Measurements from ENCODE around the gene TRPC4. TPM values are rescaled to one million over a fixed set of nuclear protein-coding genes. Genes with fewer than 3 reads are reported as not detected.

Gene TRPC4
- total RNA-seq, 2 experiments from 2014 or later, result not detected

DNA sequence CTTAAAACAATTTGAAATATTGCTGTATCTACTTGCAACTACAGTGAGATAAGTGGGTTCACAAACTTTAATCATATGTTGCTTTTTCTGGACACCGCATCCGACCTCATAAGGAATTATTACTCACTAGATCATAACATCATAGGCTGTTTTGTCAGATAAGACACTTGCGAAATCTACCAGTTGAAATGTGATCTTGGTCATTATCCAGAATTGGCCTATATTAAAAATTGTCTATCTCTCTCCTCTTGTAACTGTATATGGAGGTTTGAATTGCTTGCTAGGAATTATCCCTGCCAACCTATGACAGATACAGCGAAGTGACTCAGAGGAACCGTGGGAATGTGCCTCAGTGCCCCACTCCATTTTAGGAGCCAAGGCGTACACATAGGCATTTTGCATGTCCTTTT, 154.0 kb downstream of the TRPC4 start:
- no peak for DNase-seq
- Mint-ChIP-seq H3K27ac (no peak overlapping the region), H3K4me3 (no peak overlapping the region), H3K36me3 (no peaks in the 10 kb centered on the region), H3K9me3 (no peaks in the 10 kb centered on the region), H3K27me3 (no peaks in the 10 kb centered on the region), H3K4me1 (no peaks in the 10 kb centered on the region)

DNA sequence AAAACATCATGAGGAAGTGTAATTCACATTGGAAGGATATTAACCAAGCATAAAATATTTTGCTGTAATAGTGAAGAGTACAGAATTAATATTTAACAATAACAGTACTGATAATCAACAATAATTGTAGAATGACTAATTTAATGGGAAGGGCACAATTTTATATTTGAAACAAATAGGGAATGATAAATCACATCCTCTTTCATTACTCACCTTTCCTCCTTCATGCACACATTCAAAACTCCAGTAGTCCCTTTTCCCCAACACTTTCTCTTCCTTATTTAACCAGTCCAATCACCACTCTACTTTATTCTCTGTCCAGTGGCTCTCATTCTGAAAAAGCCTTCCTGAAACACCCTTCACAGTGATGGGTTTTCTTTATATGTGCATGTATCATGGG, 160.3 kb downstream of the TRPC4 start:
- Mint-ChIP-seq H3K9me3 (no peaks in the 10 kb centered on the region), H3K36me3 (no peaks in the 10 kb centered on the region), H3K27me3 (no peaks in the 10 kb centered on the region), H3K4me3 (no peak overlapping the region), H3K4me1 (no peaks in the 10 kb centered on the region), H3K27ac (no peak overlapping the region)
- no peak for DNase-seq

DNA sequence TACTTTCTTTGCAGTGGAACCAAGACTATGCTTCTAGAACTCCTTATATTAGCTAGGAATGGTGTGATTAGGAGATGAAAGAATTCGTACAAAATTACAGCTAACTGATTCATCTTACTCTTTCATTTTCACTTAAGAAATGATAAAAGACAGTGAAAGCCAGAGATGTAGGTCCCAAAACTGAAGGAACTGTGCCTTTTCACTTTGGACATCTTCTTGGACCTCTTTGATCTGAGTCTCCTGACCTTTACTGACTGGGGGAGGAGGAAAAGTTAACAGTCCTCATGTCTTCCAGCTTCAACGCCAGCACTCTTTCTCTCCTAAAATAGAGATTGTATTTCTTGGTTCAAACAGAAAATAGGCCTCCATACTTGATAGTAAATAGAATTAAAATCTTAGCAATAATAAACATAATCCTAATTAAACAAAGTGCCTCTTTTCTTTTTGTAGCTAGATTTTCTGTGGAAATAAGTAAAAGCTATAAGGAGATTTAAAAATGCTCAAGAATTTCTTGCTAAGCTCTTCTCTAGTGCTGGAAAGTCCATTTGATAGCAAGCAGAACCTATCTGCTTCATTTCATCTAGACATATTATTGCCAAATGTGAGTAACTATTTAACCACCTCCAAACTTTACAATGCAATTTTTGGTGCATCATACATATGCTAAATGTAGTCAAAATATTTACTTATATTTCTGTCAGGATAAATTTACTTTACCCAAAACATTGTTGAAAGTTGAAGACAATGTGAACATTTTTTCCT, 161.7 kb downstream of the TRPC4 start:
- no peak overlapping the region for H3K4me3 Mint-ChIP-seq
- H3K4me1 Mint-ChIP-seq, result no peaks in the 10 kb centered on the region
- H3K27ac Mint-ChIP-seq, result no peak overlapping the region
- no peaks in the 10 kb centered on the region for H3K27me3 Mint-ChIP-seq
- no peak for DNase-seq
- no peaks in the 10 kb centered on the region for H3K36me3 Mint-ChIP-seq
- no peaks in the 10 kb centered on the region for H3K9me3 Mint-ChIP-seq

DNA sequence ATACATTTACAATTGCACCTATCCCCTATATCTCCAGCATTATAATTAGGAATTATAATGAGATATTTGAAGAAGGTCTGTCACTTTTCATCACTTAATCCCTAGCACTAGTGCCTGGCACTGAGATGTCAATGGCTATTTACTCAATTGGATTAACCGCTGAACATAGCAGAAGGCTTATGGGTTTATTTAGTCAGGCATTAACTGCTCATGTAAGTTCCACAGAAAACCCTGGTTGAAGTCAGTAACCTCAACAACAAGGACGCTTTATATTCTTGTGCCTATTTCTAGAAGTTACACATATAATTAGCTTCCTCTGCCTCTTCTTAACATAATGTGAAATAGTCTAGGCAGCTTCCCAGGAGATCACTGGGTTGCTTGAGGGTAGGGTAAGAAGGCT, 163.5 kb downstream of the TRPC4 start:
- no peaks in the 10 kb centered on the region for H3K27me3 Mint-ChIP-seq
- DNase-seq, result no peak
- H3K4me3 Mint-ChIP-seq, result no peak overlapping the region
- no peaks in the 10 kb centered on the region for H3K4me1 Mint-ChIP-seq
- no peak overlapping the region for H3K27ac Mint-ChIP-seq
- no peaks in the 10 kb centered on the region for H3K36me3 Mint-ChIP-seq
- H3K9me3 Mint-ChIP-seq, result no peaks in the 10 kb centered on the region

DNA sequence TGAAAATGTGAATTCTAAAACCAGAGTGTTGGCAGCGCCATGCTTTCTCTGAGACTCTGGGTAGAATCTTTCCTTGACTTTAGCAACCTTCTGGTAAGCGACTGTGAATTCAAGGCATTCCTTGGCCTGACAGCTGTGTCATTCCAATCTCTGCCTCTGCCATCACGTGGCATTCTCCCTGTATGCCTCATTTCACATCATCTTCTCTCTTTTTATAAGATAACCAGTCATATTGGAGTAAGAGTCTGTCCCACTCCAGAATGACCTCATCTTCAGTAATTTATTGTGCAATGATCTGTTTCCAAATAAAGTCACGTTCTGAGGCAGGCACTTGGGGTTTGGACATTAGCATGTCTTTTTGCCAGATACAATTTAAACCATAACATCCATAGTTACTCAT, 167.6 kb downstream of the TRPC4 start:
- Mint-ChIP-seq H3K27me3 (no peaks in the 10 kb centered on the region), H3K27ac (no peak overlapping the region), H3K4me1 (no peaks in the 10 kb centered on the region), H3K36me3 (no peaks in the 10 kb centered on the region), H3K4me3 (no peak overlapping the region), H3K9me3 (no peaks in the 10 kb centered on the region)
- no peak for DNase-seq

DNA sequence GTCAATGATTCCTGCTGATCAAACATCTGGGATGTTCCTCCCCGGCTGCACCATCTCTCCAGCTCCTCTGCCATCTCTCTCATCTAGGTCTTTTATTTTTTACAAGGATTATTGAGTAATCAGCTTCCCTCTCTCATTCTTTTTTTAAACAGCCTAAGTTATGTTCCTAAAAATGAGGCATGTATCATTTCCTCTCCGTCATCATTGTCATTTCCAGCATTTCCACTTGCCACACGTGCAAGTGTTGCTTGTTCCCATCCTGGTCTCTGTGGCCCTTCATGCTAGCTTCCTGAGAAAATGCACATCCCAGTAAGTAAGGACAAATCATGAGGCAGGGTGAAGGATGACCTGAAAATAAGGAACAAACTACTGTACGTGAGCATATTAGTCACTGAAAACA, 168.3 kb downstream of the TRPC4 start:
- no peaks in the 10 kb centered on the region for H3K9me3 Mint-ChIP-seq
- no peak overlapping the region for H3K27ac Mint-ChIP-seq
- H3K36me3 Mint-ChIP-seq, result no peaks in the 10 kb centered on the region
- no peak for DNase-seq
- H3K4me1 Mint-ChIP-seq, result no peaks in the 10 kb centered on the region
- no peaks in the 10 kb centered on the region for H3K27me3 Mint-ChIP-seq
- no peak overlapping the region for H3K4me3 Mint-ChIP-seq

DNA sequence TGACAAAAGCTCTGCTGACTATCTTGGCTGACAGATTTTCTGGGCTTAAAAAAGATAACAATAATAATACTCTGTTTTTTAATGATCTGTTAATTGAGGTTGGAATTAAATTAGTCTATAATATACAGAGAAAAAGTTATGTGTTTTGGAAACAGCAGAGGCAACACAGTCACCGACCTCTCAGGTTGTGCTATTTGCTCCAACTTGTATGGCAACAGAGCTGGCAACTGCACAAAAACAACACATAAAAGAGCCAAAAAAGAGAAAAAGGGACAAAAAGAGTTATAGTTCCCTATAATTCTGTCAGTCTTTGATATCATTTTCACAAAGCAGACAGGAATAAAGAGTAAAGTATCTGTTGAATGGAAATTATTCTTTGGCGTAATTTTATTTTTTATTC, 168.7 kb downstream of the TRPC4 start:
- Mint-ChIP-seq H3K4me1 (no peaks in the 10 kb centered on the region), H3K9me3 (no peaks in the 10 kb centered on the region), H3K27ac (no peak overlapping the region), H3K4me3 (no peak overlapping the region), H3K27me3 (no peaks in the 10 kb centered on the region), H3K36me3 (no peaks in the 10 kb centered on the region)
- DNase-seq, result no peak

DNA sequence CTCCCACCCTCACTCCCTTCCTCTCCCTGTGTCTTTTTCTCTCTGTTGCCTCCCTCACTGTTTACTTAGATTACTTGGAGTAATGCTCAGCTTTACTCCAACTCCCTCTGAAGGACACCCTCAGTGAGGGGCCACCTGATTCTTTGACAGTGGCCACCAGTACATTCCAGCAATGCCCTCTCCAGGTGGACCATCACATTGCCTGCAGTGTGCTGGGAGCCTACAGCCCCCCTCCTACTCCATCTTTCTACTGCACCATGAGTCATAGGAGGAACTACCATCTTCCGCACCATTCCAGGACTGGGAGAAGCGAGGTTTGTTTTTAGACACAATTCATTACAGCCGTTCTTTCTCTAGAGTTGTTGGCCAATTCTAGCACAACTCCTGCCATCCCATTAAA, 174.4 kb downstream of the TRPC4 start:
- no peak overlapping the region for H3K27ac Mint-ChIP-seq
- no peaks in the 10 kb centered on the region for H3K9me3 Mint-ChIP-seq
- no peaks in the 10 kb centered on the region for H3K27me3 Mint-ChIP-seq
- H3K4me3 Mint-ChIP-seq, result no peak overlapping the region
- DNase-seq, result no peak
- no peaks in the 10 kb centered on the region for H3K4me1 Mint-ChIP-seq
- no peaks in the 10 kb centered on the region for H3K36me3 Mint-ChIP-seq

DNA sequence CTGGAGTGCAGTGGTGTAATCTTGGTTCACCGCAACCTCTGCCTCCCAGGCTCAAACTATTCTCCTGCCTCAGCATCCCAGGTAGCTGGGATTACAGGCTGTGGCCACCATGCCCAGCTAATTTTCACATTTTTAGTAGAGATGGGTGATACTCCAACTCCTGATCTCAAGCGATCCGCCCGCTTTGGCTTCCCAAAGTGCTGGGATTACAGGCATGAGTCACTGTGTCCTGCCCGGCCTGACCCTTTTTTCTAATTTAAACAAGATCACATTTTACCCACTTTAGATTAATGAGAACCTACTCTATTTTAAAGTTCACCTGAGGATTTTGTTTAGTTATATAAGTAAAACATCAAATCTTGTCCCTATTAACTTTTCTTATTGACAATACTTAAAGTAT, 179.2 kb downstream of the TRPC4 start:
- Mint-ChIP-seq H3K4me1 (no peaks in the 10 kb centered on the region), H3K27me3 (no peaks in the 10 kb centered on the region), H3K4me3 (no peak overlapping the region), H3K27ac (no peak overlapping the region), H3K36me3 (no peaks in the 10 kb centered on the region), H3K9me3 (no peaks in the 10 kb centered on the region)
- DNase-seq, result no peak

DNA sequence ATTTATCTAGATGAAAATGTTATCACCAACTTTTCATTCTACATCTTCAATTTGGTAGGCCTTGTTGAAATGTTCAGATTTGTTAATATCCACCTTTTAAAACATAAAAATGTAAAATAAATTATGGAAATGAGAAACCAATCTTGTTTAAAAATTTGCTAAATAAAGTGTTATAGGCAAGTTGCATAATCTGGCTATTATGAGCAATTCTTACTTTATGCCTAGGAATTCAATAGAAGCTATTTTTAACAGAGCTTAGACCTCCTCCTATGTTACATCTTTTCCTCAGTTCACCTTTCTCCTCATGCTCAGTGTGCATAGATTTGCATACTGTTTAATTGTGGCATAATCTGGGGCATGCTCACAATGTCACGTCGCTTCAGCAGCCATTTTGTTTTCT, 183.1 kb downstream of the TRPC4 start:
- Mint-ChIP-seq H3K27me3 (no peaks in the 10 kb centered on the region), H3K4me3 (no peak overlapping the region), H3K27ac (no peak overlapping the region), H3K9me3 (no peaks in the 10 kb centered on the region), H3K4me1 (no peaks in the 10 kb centered on the region), H3K36me3 (no peaks in the 10 kb centered on the region)
- DNase-seq, result no peak

DNA sequence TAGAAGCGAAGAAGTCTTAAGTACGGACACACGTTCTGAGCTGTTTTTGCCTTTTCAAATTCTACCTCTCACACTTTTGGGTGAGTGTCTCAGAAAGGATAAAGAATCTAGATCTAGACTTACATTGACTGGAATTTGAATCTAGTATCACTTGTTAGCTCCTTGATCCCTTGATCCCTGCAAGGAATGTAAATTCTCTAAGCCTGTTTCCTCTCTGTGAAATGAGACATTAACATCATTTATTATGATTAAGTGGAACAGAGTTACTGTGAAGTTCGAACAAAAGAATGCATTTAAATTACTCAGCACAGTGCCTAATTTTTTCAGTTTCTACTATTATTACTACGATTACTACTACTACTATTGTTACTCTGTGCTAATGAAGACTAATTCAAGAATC, 184.4 kb downstream of the TRPC4 start:
- H3K27me3 Mint-ChIP-seq, result no peaks in the 10 kb centered on the region
- H3K4me3 Mint-ChIP-seq, result no peak overlapping the region
- H3K27ac Mint-ChIP-seq, result no peak overlapping the region
- DNase-seq, result no peak
- H3K4me1 Mint-ChIP-seq, result no peaks in the 10 kb centered on the region
- H3K9me3 Mint-ChIP-seq, result no peaks in the 10 kb centered on the region
- no peaks in the 10 kb centered on the region for H3K36me3 Mint-ChIP-seq

DNA sequence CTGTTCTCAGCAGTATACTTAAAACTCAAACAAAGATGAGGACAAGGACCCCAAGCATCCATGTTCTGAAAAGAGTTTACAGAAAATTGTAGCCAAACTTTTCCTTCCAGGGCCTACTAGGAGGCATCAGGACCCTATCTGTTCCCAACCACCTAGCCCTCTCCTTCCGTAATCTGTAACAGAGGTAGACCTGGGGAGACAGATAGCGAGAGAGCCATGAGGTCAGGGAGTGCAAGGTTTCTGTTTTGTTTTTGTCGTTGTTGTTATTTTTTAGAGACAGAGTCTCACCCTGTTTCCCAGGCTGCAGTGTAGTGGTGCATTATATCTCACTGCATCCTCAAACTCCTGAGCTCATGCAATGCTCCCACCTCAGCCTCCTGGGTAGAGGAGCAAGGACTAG, 187.1 kb downstream of the TRPC4 start:
- Mint-ChIP-seq H3K9me3 (no peaks in the 10 kb centered on the region), H3K27me3 (no peaks in the 10 kb centered on the region), H3K27ac (no peak overlapping the region), H3K4me3 (no peak overlapping the region), H3K4me1 (no peaks in the 10 kb centered on the region), H3K36me3 (no peaks in the 10 kb centered on the region)
- no peak for DNase-seq

DNA sequence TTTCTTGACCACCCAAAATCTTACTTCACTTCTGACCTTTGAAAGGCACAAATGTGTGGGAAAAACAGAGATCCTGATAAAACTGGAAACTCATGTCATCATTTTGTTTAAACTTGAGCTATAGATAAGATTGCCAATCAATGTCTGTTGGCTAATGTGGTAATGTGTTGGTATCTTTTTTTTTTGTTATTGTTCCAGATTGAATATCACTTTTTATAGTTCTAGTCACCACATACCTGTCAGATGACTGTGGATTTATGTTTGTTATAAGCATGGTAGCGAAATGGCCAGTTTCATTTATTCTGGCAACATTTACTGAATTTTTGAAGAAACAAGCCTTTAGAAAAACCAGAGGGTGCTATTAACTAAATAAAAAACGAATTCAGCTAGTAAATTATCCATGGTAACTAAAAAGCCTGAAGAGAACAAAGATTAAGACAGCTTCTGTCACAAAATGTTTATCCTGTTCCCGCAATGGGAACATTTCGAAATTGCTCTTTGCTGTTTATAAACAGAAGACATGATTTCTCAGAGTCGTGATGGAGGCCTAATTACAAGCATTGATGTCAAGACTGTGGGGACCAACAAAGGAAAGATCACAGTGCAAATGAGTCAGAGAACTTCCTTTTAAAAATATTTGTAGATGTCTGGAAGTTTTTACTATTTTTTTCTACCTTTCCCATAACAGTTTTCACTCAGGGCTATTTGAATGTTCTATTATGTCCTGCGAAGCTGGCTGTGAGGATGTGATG, 188.1 kb downstream of the TRPC4 start:
- no peaks in the 10 kb centered on the region for H3K9me3 Mint-ChIP-seq
- H3K36me3 Mint-ChIP-seq, result no peaks in the 10 kb centered on the region
- no peak overlapping the region for H3K4me3 Mint-ChIP-seq
- no peaks in the 10 kb centered on the region for H3K4me1 Mint-ChIP-seq
- DNase-seq, result no peak
- H3K27ac Mint-ChIP-seq, result no peak overlapping the region
- no peaks in the 10 kb centered on the region for H3K27me3 Mint-ChIP-seq

DNA sequence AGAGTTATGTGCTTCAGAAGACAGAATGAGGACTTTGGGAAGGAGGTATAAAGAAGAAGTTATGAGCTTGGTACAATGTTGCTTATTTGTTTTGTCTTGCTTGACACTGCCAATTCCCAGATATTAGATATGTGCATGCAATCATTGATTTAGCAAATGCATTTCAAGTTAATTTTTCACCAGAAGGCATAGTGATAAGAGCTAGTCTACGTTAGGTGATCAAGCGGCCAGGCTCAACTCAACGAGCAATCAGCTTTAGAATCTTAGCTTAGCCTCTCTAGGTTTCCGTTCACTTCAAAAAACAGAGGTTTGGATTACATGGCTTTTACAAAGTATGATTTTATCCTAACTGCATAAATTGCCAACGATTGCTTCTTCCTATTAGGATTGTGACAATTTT, 189.4 kb downstream of the TRPC4 start:
- Mint-ChIP-seq H3K27ac (no peak overlapping the region), H3K36me3 (no peaks in the 10 kb centered on the region), H3K4me3 (no peak overlapping the region), H3K4me1 (no peaks in the 10 kb centered on the region), H3K9me3 (no peaks in the 10 kb centered on the region), H3K27me3 (no peaks in the 10 kb centered on the region)
- DNase-seq, result no peak

DNA sequence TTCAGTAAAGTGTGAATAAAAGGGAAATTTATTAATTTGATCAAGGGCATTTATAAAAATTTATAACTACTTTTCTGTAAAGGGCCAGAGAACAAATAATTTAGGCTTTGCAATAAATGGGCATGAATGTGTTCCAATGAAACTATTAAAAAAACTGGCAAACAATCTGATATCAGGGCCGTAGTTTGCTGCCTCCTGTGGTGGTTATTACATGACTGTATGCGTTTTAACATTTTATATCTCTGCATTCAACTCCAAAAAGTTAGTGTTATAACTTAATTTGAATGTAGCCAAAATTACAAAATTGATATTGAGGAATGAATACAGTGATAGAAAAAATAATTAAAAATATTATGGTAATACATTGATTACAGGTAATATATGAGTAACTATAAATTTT, 190.5 kb downstream of the TRPC4 start:
- no peak overlapping the region for H3K4me3 Mint-ChIP-seq
- no peak overlapping the region for H3K27ac Mint-ChIP-seq
- no peak for DNase-seq
- no peaks in the 10 kb centered on the region for H3K4me1 Mint-ChIP-seq
- no peaks in the 10 kb centered on the region for H3K36me3 Mint-ChIP-seq
- no peaks in the 10 kb centered on the region for H3K27me3 Mint-ChIP-seq
- no peaks in the 10 kb centered on the region for H3K9me3 Mint-ChIP-seq

DNA sequence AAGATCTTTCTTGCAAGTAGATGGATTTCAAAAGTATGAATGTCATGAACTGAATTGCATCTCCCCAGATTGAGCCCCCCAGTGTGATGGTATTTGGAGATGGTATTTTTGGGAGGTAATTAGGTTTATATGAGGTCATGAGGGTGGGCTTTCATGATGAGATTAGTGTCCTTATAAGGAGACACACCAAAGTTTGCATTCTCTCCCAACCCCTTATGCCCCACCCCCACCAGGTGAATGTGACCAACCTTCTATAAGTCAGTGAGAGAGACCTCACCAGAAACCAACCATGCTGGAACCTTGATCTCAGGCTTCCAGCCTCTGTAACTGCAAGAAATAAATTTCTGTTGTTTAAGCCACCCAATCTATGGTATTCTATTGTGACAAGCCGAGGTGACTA, 199.7 kb downstream of the TRPC4 start:
- H3K36me3 Mint-ChIP-seq, result no peaks in the 10 kb centered on the region

More for the DNA sequence above, 199.7 kb downstream of the TRPC4 start:
- DNase-seq, result no peak
- Mint-ChIP-seq H3K4me1 (no peaks in the 10 kb centered on the region), H3K9me3 (no peaks in the 10 kb centered on the region), H3K27ac (no peak overlapping the region), H3K27me3 (no peaks in the 10 kb centered on the region), H3K4me3 (no peak overlapping the region)

Measured in activated naive CD8-positive, alpha-beta T cell treated with anti-CD3 and anti-CD28 coated beads for 36 hours (primary cell).